ENCODE data around the gene IGSF9. TPM values are rescaled to one million over a fixed set of nuclear protein-coding genes. Genes with fewer than 3 reads are reported as not detected.

IGSF9 gene
- total and polyA plus RNA-seq, 2 of the 13 experiments (the other 11 are each of a cell fraction or from before 2014, with no cell fraction given): 0.03 TPM; not detected in 1

- TF ChIP-seq JUNB (CRISPR knock-in tag; IDR thresholded peaks at IDR 0.05; ENCODE audit: borderline replicate concordance) (no peak), ZNF841 (CRISPR knock-in tag; IDR thresholded peaks at IDR 0.05; ENCODE audit: borderline replicate concordance) (no peak), NONO (IDR thresholded peaks at IDR 0.05) (no peak), NONO (CRISPR knock-in tag; conservative IDR thresholded peaks at IDR 0.05) (no peak), ZNF10 (CRISPR knock-in tag; IDR thresholded peaks at IDR 0.05; ENCODE audit: borderline replicate concordance, low read depth) (no peak), FOXO4 (CRISPR knock-in tag; conservative IDR thresholded peaks at IDR 0.05) (no peak), FUBP1 (CRISPR knock-in tag; IDR thresholded peaks at IDR 0.05; ENCODE audit: borderline replicate concordance) (no peak), SYNCRIP (IDR thresholded peaks at IDR 0.05; ENCODE audit: insufficient read depth, low read depth, low read length) (no peak), HMGXB4 (CRISPR knock-in tag; IDR thresholded peaks at IDR 0.05; ENCODE audit: borderline replicate concordance in 1 of 2, low read depth in 1 of 2) (no peak), ZBTB40 (IDR thresholded peaks at IDR 0.05) (no peak), ZBTB40 (CRISPR knock-in tag; IDR thresholded peaks at IDR 0.05) (no peak)
These were observed 3.5 kb downstream of the IGSF9 start (continued) for GRCh38 chr1:159941591-159942560.
